OCI-LY7 (cell line): ENCODE data around the gene OR2V1.

Experiments used
- CTCF ChIP-seq: fragments of 200-600 bp; sonication (generic); conservative IDR thresholded peaks from 2 replicates; pipeline ENCODE4 v1.5.1; 2014; ENCODE audit warnings: mild to moderate bottlenecking, antibody characterized with exemption, low read length, moderate library complexity, mixed read lengths
- EZH2phosphoT487 ChIP-seq: fragments of 200-600 bp; sonication (generic); IDR thresholded peaks from 2 replicates; pipeline ENCODE4 v1.6.1; 2018; ENCODE audit warnings: low read depth, borderline replicate concordance, mild to moderate bottlenecking, mixed run types, antibody characterized with exemption, low read length, moderate library complexity, mixed read lengths

- TF ChIP-seq CTCF (no peak), EZH2phosphoT487 (no peak)
Measured at GRCh38 chr5:181086884-181087205, 44.1 kb downstream of the OR2V1 start.
